ENCODE results near the gene ZNF414. TPM values are rescaled to one million over a fixed set of nuclear protein-coding genes. Genes with fewer than 3 reads are reported as not detected.

Gene ZNF414
- total RNA-seq, 1 donor from 2014 or later = 5.2 TPM

Other genes with a start within 250 kb of the ZNF414 start
- gene CD320, start 205.8 kb downstream of the ZNF414 start, total RNA-seq = 85.6 and 104 TPM in 2 replicates
- gene NDUFA7, start 192.8 kb downstream of the ZNF414 start, total RNA-seq = 49.8 and 61.4 TPM in 2 replicates
- 298 and 330 TPM in 2 replicates for gene RPS28, start 192.7 kb downstream of the ZNF414 start, total RNA-seq
- 3.7 and 8.1 TPM in 2 replicates for gene KANK3, start 170.9 kb downstream of the ZNF414 start, total RNA-seq
- gene ANGPTL4, start 150.0 kb downstream of the ZNF414 start, total RNA-seq = 22.4 and 31.4 TPM in 2 replicates
- gene RAB11B, start 123.8 kb downstream of the ZNF414 start, total RNA-seq = 58.2 and 69.8 TPM in 2 replicates
- 75.0 and 95.9 TPM in 2 replicates for gene MARCHF2, start 100.9 kb downstream of the ZNF414 start, total RNA-seq
- gene HNRNPM, start 69.2 kb downstream of the ZNF414 start, total RNA-seq = 97.1 and 115 TPM in 2 replicates
- 0.50 TPM in 1 of 2 replicates, not detected in the other for gene PRAM1, start 11.5 kb downstream of the ZNF414 start, total RNA-seq
- gene MYO1F, start 63.3 kb upstream of the ZNF414 start, total RNA-seq = 0.08 and 0.21 TPM in 2 replicates
- gene ADAMTS10, start 96.5 kb upstream of the ZNF414 start, total RNA-seq = 5.0 and 10.1 TPM in 2 replicates
- not detected in 2 replicates for gene NFILZ, start 116.5 kb upstream of the ZNF414 start, total RNA-seq
- not detected in 2 replicates for gene ACTL9, start 184.6 kb upstream of the ZNF414 start, total RNA-seq
- not detected in 2 replicates for gene OR2Z1, start 207.5 kb upstream of the ZNF414 start, total RNA-seq